Natural killer cell treated with Interleukin-12 subunit alpha and Interleukin-12 subunit beta and Interleukin-15 and Interleukin-18, amount 100 ng/mL, for 72 hours (primary cell): ENCODE data around the gene CDKN2D. TPM values are rescaled to one million over a fixed set of nuclear protein-coding genes. Genes with fewer than 3 reads are reported as not detected.
"Not testable (repeated sequence)": the region's sequence is repeated elsewhere in the genome, so short reads cannot be mapped to it uniquely, and the experiment has no call there.

Source experiments
- ATAC-seq, 2 donors: fragments of 150-1000 bp; cut with Tn5 transposase in 1 of 2; sonication (Bioruptor Pico), chemical (Tn5 transposase) in 1 of 2; 2 replicates each; pipeline ENCODE4 v1.10.0; 2021
- DNase-seq: peaks from one replicate; pipeline ENCODE4 v3.0.0; 2022; ENCODE audit warnings: low spot score
- H3K27ac Mint-ChIP-seq, 2 donors: 1 replicate in 1 of 2; 2 replicates in 1 of 2; pipeline ENCODE4 v1.8.0; 2022; ENCODE audit warnings: mixed read lengths in 2 of 2, mild to moderate bottlenecking in 1 of 2, moderate library complexity in 1 of 2
- H3K27me3 Mint-ChIP-seq, 2 donors: 1 replicate in 1 of 2; 2 replicates in 1 of 2; pipeline ENCODE4 v1.8.0; 2022; ENCODE audit warnings: mixed read lengths in 2 of 2
- H3K36me3 Mint-ChIP-seq: one replicate; pipeline ENCODE4 v1.8.0; 2022; ENCODE audit warnings: mixed read lengths
- H3K4me1 Mint-ChIP-seq, 2 donors: 1 replicate in 1 of 2; 2 replicates in 1 of 2; pipeline ENCODE4 v1.8.0; 2022; ENCODE audit warnings: low read depth in 2 of 2, mixed read lengths in 2 of 2, mild to moderate bottlenecking in 1 of 2
- H3K4me3 Mint-ChIP-seq: one replicate; pipeline ENCODE4 v1.8.0; 2022; ENCODE audit warnings: mixed read lengths
- H3K9me3 Mint-ChIP-seq: 2 replicates; pipeline ENCODE4 v1.8.0; 2022; ENCODE audit warnings: mixed read lengths
- total RNA-seq, 2 donors: library from RNA; stranded (reverse); gene quantifications; one replicate each; pipeline ENCODE4 v1.2.3, GENCODE V29; 2022

The CDKN2D gene
- total RNA-seq, 2 donors from 2014 or later = 28.0 to 33.9 TPM

DNA sequence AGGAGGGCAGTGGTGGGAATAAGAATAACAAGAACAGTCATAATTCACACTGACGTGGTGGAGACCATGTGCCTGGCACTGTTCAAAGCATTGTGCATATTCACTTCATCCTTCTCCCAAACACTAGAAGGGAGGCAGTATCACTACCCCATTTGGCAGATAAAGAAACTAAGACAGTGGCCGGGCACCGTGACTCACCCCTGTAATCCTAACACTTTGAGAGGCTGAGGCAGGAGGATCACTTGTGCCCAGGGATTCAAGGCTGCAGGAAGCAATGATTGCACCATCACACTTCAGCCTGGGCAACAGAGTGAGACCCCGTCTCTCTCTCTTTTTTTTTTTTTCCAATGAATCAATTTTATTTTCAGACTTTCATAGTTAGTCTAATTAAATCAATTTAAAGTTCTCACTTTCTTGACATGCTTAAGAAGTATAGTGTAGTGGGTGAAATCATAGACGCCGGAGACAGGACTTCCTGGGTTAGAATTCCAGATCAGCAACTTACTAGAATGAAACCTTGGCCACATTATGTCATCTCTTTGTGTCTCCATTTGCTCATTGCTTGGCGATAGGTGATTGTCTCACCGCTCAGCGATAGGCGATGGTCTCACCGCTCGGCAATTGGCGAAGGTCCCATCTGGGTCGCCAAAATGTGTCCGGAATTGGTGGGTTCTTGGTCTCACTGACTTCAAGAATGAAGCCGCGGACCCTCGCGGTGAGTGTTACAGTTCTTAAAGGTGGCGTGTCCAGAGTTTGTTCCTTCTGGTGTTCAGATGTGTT, 30.4 kb downstream of the CDKN2D start:
- ATAC-seq = peak in 1 of 2 donors; percentile 53
- H3K4me1 Mint-ChIP-seq = peaks cover 0 to 8% of the 10 kb centered on the region in 2 donors
- H3K27me3 Mint-ChIP-seq = no peaks in the 10 kb centered on the region
- no peaks in the 10 kb centered on the region for H3K9me3 Mint-ChIP-seq
- H3K27ac Mint-ChIP-seq = peak overlapping the region in 1 of 2 donors; percentile 66
- no peaks in the 10 kb centered on the region for H3K36me3 Mint-ChIP-seq
- no peak for DNase-seq
- H3K4me3 Mint-ChIP-seq = peak overlapping the region; percentile 42

- Mint-ChIP-seq H3K4me1 (peaks cover 0 to 8% of the 10 kb centered on the region in 2 donors), H3K9me3 (no peaks in the 10 kb centered on the region), H3K4me3 (no peak overlapping the region), H3K27me3 (no peaks in the 10 kb centered on the region), H3K27ac (no peak overlapping the region), H3K36me3 (no peaks in the 10 kb centered on the region)
- ATAC-seq (no peak), DNase-seq (no peak)
These were observed 31.1 kb downstream of the CDKN2D start for GRCh38 chr19:10537668-10538067.

GRCh38 chr19:10535613-10536012, 33.2 kb downstream of the CDKN2D start:
- Mint-ChIP-seq H3K9me3 (no peaks in the 10 kb centered on the region), H3K36me3 (no peaks in the 10 kb centered on the region), H3K27ac (peak overlapping the region in 1 of 2 donors; percentile 29), H3K4me3 (no peak overlapping the region), H3K4me1 (peaks cover 0 to 9% of the 10 kb centered on the region in 2 donors), H3K27me3 (no peaks in the 10 kb centered on the region)
- ATAC-seq (no peak), DNase-seq (no peak)

DNA sequence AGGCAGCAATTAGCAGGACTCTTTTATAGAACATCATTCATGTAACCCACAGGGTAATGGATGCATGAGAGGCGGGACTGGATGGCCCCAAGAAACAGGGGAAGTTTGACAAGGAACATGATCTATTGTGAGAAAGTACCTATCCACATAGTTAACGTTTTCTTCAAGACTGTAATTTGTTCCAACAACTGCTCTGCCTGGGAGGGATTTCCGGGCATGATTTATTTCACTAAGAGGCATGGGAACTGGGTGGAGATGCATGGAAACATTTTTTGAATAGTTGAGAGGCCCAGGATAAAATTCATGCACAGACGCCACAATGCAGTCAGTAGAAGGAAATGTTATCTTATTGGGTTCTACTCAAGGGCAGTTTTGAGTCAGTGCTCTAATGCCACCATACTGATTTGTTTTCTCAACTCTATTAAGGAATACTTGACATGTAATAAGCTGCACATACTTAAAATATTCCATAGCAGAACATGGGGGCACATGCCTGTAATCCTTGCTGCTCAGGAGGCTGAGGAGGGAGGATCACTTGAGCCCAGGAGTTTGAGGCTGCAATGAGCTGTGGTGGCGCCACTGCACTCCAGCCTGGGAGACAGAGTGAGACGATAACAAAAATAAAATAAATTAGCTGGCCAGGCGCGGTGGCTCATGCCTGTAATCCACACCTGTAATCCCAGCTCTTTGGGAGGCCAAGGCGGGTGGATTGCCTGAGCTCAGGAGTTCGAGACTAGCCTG, 35.0 kb downstream of the CDKN2D start:
- no peaks in the 10 kb centered on the region for H3K36me3 Mint-ChIP-seq
- peaks cover 0 to 7% of the 10 kb centered on the region in 2 donors for H3K4me1 Mint-ChIP-seq
- ATAC-seq = no peak
- no peak overlapping the region for H3K27ac Mint-ChIP-seq
- no peak for DNase-seq
- H3K4me3 Mint-ChIP-seq = no peak overlapping the region
- no peaks in the 10 kb centered on the region for H3K9me3 Mint-ChIP-seq
- H3K27me3 Mint-ChIP-seq = no peaks in the 10 kb centered on the region

GRCh38 chr19:10532457-10532856, 36.3 kb downstream of the CDKN2D start:
- Mint-ChIP-seq H3K9me3 (no peaks in the 10 kb centered on the region), H3K36me3 (no peaks in the 10 kb centered on the region), H3K27me3 (no peaks in the 10 kb centered on the region), H3K27ac (no peak overlapping the region), H3K4me3 (no peak overlapping the region), H3K4me1 (peaks cover 0 to 4% of the 10 kb centered on the region in 2 donors)
- no peak for DNase-seq
- no peak for ATAC-seq

DNA sequence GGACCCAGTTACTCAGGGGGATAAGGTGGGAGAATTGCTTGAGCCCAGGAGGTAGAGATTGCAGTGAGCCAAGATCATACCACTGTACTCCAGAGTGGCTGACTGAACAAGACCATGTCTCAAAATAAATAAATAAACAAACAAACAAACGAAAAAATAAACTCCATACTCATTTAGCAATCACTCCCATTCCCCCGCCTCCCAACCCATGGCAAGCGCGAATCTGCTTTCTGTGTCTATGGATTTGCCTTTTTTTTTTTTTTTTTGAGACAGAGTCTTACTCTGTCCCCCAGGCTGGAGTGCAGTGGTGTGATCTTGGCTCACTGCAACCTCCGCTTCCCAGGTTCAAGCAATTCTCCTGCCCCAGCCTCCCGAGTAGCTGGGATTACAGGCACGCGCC, 41.9 kb downstream of the CDKN2D start:
- ATAC-seq, H3K36me3 Mint-ChIP-seq, H3K27ac Mint-ChIP-seq, H3K9me3 Mint-ChIP-seq, H3K27me3 Mint-ChIP-seq, DNase-seq, H3K4me3 Mint-ChIP-seq: not testable (repeated sequence)
- H3K4me1 Mint-ChIP-seq = peaks cover 5 to 17% of the 10 kb centered on the region in 2 donors

- Mint-ChIP-seq H3K36me3 (no peaks in the 10 kb centered on the region), H3K27ac (no peak overlapping the region), H3K4me1 (peaks cover 5 to 22% of the 10 kb centered on the region in 2 donors), H3K9me3 (no peaks in the 10 kb centered on the region), H3K27me3 (no peaks in the 10 kb centered on the region), H3K4me3 (no peak overlapping the region)
- DNase-seq (no peak), ATAC-seq (no peak)
These were observed 43.1 kb downstream of the CDKN2D start for GRCh38 chr19:10525636-10526035.

DNA sequence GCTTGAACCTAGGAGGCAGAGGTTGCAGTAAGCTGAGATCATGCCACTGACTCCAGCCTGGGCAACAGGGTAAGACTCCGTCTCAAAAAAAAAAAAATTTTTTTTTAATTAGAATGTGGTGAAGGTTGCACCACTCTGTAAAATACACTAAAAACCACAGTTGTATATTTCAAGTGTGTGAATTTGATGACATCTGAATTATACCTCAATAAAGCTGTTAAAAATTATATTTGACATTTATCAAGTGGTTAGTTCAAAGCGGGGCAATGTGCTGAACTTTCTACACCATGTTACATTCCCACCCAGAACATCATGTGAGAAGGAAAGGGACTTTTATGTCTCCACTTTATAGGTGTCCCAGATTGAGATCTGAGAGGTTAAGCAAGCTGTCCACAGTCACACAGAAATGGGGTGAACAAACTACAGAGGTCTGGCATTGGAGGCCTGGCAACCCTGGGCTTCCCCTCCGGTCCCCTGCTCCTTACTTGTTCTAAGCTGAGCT, 45.6 kb downstream of the CDKN2D start:
- no peaks in the 10 kb centered on the region for H3K27me3 Mint-ChIP-seq
- peak; percentile 78 to 94 for ATAC-seq
- peak overlapping the region; percentile 73 to 90 for H3K27ac Mint-ChIP-seq
- DNase-seq = peak; percentile 83
- H3K36me3 Mint-ChIP-seq = no peaks in the 10 kb centered on the region
- no peaks in the 10 kb centered on the region for H3K9me3 Mint-ChIP-seq
- peaks cover 25 to 41% of the 10 kb centered on the region in 2 donors for H3K4me1 Mint-ChIP-seq
- H3K4me3 Mint-ChIP-seq = peak overlapping the region; percentile 39

GRCh38 chr19:10521461-10522171, 47.2 kb downstream of the CDKN2D start:
- no peaks in the 10 kb centered on the region for H3K9me3 Mint-ChIP-seq
- H3K27ac Mint-ChIP-seq = peak overlapping the region; percentile 73 to 90
- peaks cover 32 to 47% of the 10 kb centered on the region in 2 donors for H3K4me1 Mint-ChIP-seq
- H3K27me3 Mint-ChIP-seq = no peaks in the 10 kb centered on the region
- peak overlapping the region; percentile 57 for H3K4me3 Mint-ChIP-seq
- H3K36me3 Mint-ChIP-seq = no peaks in the 10 kb centered on the region
- ATAC-seq (no peak), DNase-seq (no peak)

DNA sequence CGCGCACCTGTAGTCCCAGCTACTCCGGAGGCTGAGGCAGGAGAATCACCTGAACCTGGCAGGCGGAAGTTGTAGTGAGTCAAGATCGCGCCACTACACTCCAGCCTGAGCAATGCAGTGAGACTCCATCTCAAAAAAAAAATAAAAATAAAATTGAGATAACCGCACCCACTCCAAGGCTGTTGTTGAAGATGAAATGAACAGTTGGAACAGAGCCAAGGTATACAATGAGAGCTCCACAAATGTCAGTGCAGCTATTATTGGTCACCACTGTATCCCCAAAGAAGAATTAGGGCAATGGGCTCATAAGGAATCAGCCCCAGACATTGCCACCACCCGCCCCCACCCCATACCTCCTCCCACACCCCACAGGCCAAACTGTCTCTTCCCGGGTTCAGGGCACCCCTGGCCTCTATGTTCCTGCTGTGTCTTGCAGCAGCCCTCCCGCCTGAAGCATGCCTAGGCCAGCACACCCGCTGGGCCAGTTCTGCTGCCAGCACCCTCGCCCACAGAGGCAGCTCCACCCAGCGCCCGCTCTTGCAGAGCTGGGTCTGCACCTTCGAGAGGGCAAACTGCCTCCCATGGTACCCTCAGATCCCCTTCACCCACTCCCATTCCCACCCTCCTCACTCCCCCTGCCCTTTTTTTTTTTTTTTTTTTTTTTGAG, 48.0 kb downstream of the CDKN2D start:
- Mint-ChIP-seq H3K9me3 (no peaks in the 10 kb centered on the region), H3K4me1 (peaks cover 37 to 52% of the 10 kb centered on the region in 2 donors), H3K27me3 (no peaks in the 10 kb centered on the region), H3K36me3 (no peaks in the 10 kb centered on the region), H3K4me3 (no peak overlapping the region), H3K27ac (no peak overlapping the region)
- no peak for DNase-seq
- ATAC-seq = no peak

DNA sequence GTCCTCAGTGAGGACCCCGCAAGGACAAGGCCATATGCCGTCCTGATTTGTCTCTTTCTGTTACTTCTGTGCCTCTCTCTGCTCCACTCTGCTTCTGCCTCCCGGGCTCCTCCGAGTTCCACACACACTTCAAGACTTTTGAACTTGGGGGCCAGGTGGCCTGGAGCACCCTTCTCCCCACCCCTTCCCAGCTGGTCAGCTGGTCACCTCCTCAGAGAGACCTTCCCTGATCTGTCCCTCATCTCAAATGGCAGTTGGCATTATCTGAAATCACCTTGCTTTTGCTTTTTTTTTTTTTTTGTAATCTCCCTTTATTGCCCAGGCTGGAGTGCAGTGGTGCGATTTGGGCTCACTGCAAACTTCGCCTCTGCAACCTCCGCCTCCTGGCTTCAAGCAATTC, 49.4 kb downstream of the CDKN2D start:
- Mint-ChIP-seq H3K4me1 (peaks cover 42 to 58% of the 10 kb centered on the region in 2 donors), H3K27me3 (no peaks in the 10 kb centered on the region), H3K9me3 (no peaks in the 10 kb centered on the region), H3K4me3 (peak overlapping the region; percentile 82), H3K36me3 (no peaks in the 10 kb centered on the region), H3K27ac (peak overlapping the region; percentile 64 to 86)
- no peak for ATAC-seq
- DNase-seq = no peak

- Mint-ChIP-seq H3K27ac (peak overlapping the region; percentile 64 to 86), H3K36me3 (peaks cover under 1% of the 10 kb centered on the region), H3K4me1 (peaks cover 45 to 59% of the 10 kb centered on the region in 2 donors), H3K9me3 (no peaks in the 10 kb centered on the region), H3K4me3 (peak overlapping the region; percentile 82), H3K27me3 (no peaks in the 10 kb centered on the region)
- DNase-seq (peak; percentile 75), ATAC-seq (peak in 1 of 2 donors; percentile 32)
These were observed 50.1 kb downstream of the CDKN2D start for GRCh38 chr19:10518444-10519361.
